ENCODE results near the gene DUXA. TPM values are rescaled to one million over a fixed set of nuclear protein-coding genes. Genes with fewer than 3 reads are reported as not detected.
A peak's percentile ranks its signal among the peaks of the same experiment; 100 is the strongest.

The DUXA gene
- total and polyA plus RNA-seq, 11 donors = not detected

DNA sequence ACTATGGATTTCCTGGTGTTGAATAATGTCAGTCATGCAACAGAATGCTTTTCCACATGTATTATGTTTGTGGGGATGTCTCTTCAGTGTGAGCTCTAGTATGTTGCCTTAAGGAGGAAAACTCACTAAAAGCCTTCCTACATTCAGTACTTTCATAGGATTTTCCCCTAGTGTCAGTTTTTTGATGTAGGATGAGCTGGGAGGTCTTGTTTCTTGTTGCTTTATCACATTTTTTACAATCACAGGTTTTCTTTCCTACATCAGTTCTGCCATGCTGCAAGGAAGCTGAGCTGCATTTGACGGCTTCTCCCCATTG lies 56.0 kb downstream of the DUXA start:
- peaks cover 0 to 5% (median 0%) of the 10 kb centered on the region in 12 donors for H3K4me1 ChIP-seq
- TF ChIP-seq POLR2A (IDR thresholded peaks at IDR 0.05) = no peak
- TF ChIP-seq, protein P1, sequence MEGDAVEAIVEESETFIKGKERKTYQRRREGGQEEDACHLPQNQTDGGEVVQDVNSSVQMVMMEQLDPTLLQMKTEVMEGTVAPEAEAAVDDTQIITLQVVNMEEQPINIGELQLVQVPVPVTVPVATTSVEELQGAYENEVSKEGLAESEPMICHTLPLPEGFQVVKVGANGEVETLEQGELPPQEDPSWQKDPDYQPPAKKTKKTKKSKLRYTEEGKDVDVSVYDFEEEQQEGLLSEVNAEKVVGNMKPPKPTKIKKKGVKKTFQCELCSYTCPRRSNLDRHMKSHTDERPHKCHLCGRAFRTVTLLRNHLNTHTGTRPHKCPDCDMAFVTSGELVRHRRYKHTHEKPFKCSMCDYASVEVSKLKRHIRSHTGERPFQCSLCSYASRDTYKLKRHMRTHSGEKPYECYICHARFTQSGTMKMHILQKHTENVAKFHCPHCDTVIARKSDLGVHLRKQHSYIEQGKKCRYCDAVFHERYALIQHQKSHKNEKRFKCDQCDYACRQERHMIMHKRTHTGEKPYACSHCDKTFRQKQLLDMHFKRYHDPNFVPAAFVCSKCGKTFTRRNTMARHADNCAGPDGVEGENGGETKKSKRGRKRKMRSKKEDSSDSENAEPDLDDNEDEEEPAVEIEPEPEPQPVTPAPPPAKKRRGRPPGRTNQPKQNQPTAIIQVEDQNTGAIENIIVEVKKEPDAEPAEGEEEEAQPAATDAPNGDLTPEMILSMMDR (IDR thresholded peaks at IDR 0.05) = no peak
- no peak overlapping the region for H3K4me3 ChIP-seq
- no peaks in the 10 kb centered on the region for H3K36me3 ChIP-seq
- H3K9me3 ChIP-seq = peaks cover 0 to 73% (median 43%) of the 10 kb centered on the region in 12 donors
- intact Hi-C loops (cut with DNase I) = no loop called here
- ATAC-seq = no peak
- no peak overlapping the region for H3K27ac ChIP-seq
- peaks cover 7 to 35% (median 11%) of the 10 kb centered on the region in 9 donors for H3K27me3 ChIP-seq
- 91 to 97% (median 96%) methylated on average over 1 of the region's 1 CpG for WGBS, 4 donors
- no peak for DNase-seq

- H3K9me3 ChIP-seq = peaks cover 0 to 73% (median 42%) of the 10 kb centered on the region in 12 donors
These were observed 56.5 kb downstream of the DUXA start for GRCh38 chr19:57110592-57111328.

DNA sequence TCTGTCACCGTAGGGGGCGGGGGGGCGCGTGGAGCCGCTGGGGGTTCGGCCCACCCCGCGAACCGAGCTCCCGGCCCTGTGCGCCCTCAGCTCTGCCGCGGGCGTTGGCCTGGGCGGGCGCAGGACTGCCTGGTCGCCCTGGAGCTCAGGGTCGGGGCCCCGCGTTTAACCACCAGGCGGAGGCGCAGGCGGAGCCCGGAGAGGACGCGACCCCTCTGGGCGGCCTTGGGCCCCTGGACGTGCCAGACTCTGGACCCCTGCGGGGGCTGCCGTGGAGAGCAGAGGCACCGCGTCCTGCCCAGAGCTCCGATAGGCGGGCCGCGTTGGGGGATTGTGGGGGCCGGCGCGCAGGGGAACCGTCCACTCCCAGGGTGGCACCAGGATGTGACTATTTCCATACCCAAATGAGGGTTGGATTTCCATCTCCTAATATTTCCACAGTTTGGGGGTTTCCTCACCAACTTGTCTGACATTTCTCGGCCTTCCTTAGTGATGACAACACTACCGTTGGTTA lies 60.5 kb downstream of the DUXA start:
- intact Hi-C loops (cut with DNase I) = loop anchor here in 6 of 10 donors (10.0 kb wide), 6 partner anchors 138 to 1048 kb away; partner anchors contain the start of genes ZNF329 (in 3 of the 6), ZNF304 (in 1 of the 6) and ZNF805 (in 1 of the 6)
- DNase-seq (no peak), ATAC-seq (peak in 1 of 4 donors; percentile 15)
- Histone ChIP-seq H3K27me3 (peaks cover 13 to 43% (median 19%) of the 10 kb centered on the region in 9 donors), H3K9me3 (peaks cover 0 to 38% (median 22%) of the 10 kb centered on the region in 12 donors), H3K4me3 (no peak overlapping the region), H3K27ac (no peak overlapping the region), H3K36me3 (no peaks in the 10 kb centered on the region), H3K4me1 (peaks cover 0 to 12% (median 0%) of the 10 kb centered on the region in 12 donors)
- 5 to 10% (median 7%) methylated on average over 20 to 42 of the region's 42 CpGs for WGBS, 4 donors
- TF ChIP-seq, protein P1 (IDR thresholded peaks at IDR 0.05) = no peak
- TF ChIP-seq POLR2A (IDR thresholded peaks at IDR 0.05) = no peak

More at GRCh38 chr19:57110592-57111328, 56.5 kb downstream of the DUXA start:
- DNase-seq (no peak), ATAC-seq (no peak)
- Histone ChIP-seq H3K27me3 (peaks cover 12 to 40% (median 16%) of the 10 kb centered on the region in 9 donors), H3K4me3 (no peak overlapping the region), H3K4me1 (peaks cover 0 to 8% (median 0%) of the 10 kb centered on the region in 12 donors), H3K27ac (no peak overlapping the region), H3K36me3 (no peaks in the 10 kb centered on the region)
- WGBS, 4 donors = 84 to 88% (median 86%) methylated on average over 9 of the region's 9 CpGs
- no peak for TF ChIP-seq POLR2A (IDR thresholded peaks at IDR 0.05)
- TF ChIP-seq, protein P1 (IDR thresholded peaks at IDR 0.05) = no peak
- intact Hi-C loops (cut with DNase I) = no loop called here

Measured in heart left ventricle (tissue), 16 donors.